Keratinocyte (primary cell): Measurements from ENCODE around the gene IGFBP4. TPM values are rescaled to one million over a fixed set of nuclear protein-coding genes. Genes with fewer than 3 reads are reported as not detected.
A peak's percentile ranks its signal among the peaks of the same experiment; 100 is the strongest.

Experiments used
- DNase-seq: peaks from one replicate; pipeline ENCODE4 v3.0.0-alpha.2; 2011; ENCODE audit warnings: low read depth, missing footprints, low spot score
- FAIRE-seq: peaks from 2 replicates; lab custom pipeline; 2011; peaks lifted over from hg19 to GRCh38; lab: Jason Lieb, UNC
- H2AFZ ChIP-seq: 2 replicates; pipeline ENCODE4 v1.6.0; 2012; ENCODE audit warnings: low read length, control low read depth, inconsistent platforms; ENCODE audit not compliant: control insufficient read depth
- H3K27ac ChIP-seq: 2 replicates; pipeline ENCODE4 v1.5.1; 2011; ENCODE audit warnings: low read length; ENCODE audit not compliant: control insufficient read depth, insufficient read depth
- H3K27me3 ChIP-seq: 3 replicates; pipeline ENCODE4 v1.6.0; 2011; ENCODE audit warnings: low read length; ENCODE audit not compliant: control insufficient read depth, insufficient read depth; ENCODE audit errors: extremely low read depth
- H3K36me3 ChIP-seq, 2 experiments: 2 replicates in 1 of 2; 3 replicates in 1 of 2; pipeline ENCODE4 v1.5.1; 2011; ENCODE audit warnings: low read length in 2 of 2, mild to moderate bottlenecking in 1 of 2; ENCODE audit not compliant: control insufficient read depth in 2 of 2, insufficient read depth in 2 of 2; ENCODE audit errors: extremely low read depth in 1 of 2
- H3K4me1 ChIP-seq: 3 replicates; pipeline ENCODE4 v1.5.1; 2011; ENCODE audit warnings: low read length; ENCODE audit not compliant: control insufficient read depth, insufficient read depth; ENCODE audit errors: extremely low read depth
- H3K4me2 ChIP-seq: 3 replicates; pipeline ENCODE4 v1.6.0; 2011; ENCODE audit warnings: low read depth, low read length; ENCODE audit not compliant: control insufficient read depth, insufficient read depth; ENCODE audit errors: extremely low read depth
- H3K4me3 ChIP-seq, 3 experiments: fragments of 200-600 bp in 1 of 3; sonication (generic) in 1 of 3; 2 replicates in 2 of 3; 3 replicates in 1 of 3; pipeline ENCODE4 v1.5.1; 2011 to 2016; ENCODE audit warnings: low read length in 3 of 3, mild to moderate bottlenecking in 3 of 3, control low read depth in 2 of 3, inconsistent platforms in 1 of 3, low read depth in 1 of 3, mixed read lengths in 1 of 3, mixed run types in 1 of 3, moderate library complexity in 1 of 3; ENCODE audit not compliant: control insufficient read depth in 2 of 3, insufficient read depth in 2 of 3; ENCODE audit errors: extremely low read depth in 1 of 3
- H3K79me2 ChIP-seq: 2 replicates; pipeline ENCODE4 v1.6.0; 2012; ENCODE audit warnings: low read length; ENCODE audit not compliant: control insufficient read depth, insufficient read depth
- H3K9ac ChIP-seq: 3 replicates; pipeline ENCODE4 v1.6.0; 2011; ENCODE audit warnings: low read length; ENCODE audit not compliant: control insufficient read depth, insufficient read depth; ENCODE audit errors: extremely low read depth
- H3K9me1 ChIP-seq: 3 replicates; pipeline ENCODE4 v1.6.0; 2011; ENCODE audit warnings: low read length; ENCODE audit not compliant: control insufficient read depth, insufficient read depth; ENCODE audit errors: extremely low read depth
- H3K9me3 ChIP-seq: 2 replicates; pipeline ENCODE4 v1.5.1; 2012; ENCODE audit warnings: low read depth, low read length; ENCODE audit not compliant: control insufficient read depth
- H4K20me1 ChIP-seq: 3 replicates; pipeline ENCODE4 v1.6.0; 2011; ENCODE audit warnings: low read length; ENCODE audit not compliant: control insufficient read depth, insufficient read depth; ENCODE audit errors: extremely low read depth
- EZH2 ChIP-seq: IDR thresholded peaks from one replicate; pipeline ENCODE4 v1.6.1; 2012; ENCODE audit warnings: inconsistent platforms, mild to moderate bottlenecking, low read length, moderate library complexity
- dilution Hi-C: fragments of 300-500 bp; cut with MboI; formaldehyde crosslinking; loops from one replicate; pipeline ENCODE4 v1.7.0; 2020; ENCODE audit warnings: low sequenced_read_pairs; ENCODE audit not compliant: extremely low pct_ligation_motif_present
- polyA plus RNA-seq, 5 experiments: library from polyadenylated mRNA; depleted of rRNA in 3 of 5; stranded (reverse) in 3 of 5; stranded (forward) in 1 of 5; unstranded in 1 of 5; fragments of >200 nt; gene quantifications; 1 replicate in 1 of 5; 2 replicates in 3 of 5; 3 replicates in 1 of 5; pipeline versions ENCODE4 v1.2.1 to v1.2.3, GENCODE V29; 2011 to 2012; ENCODE audit warnings: missing spikeins in 2 of 5, low read depth in 1 of 5, low replicate concordance in 1 of 5
- TF ChIP-seq, protein P1 (sequence below), 3 experiments: IDR thresholded peaks in 1 of 3; conservative IDR thresholded peaks in 1 of 3; optimal IDR thresholded peaks in 1 of 3; 2 replicates in 2 of 3; 3 replicates in 1 of 3; pipeline versions ENCODE3 to v1.5.1; 2011; ENCODE audit warnings: low read length in 3 of 3, mild to moderate bottlenecking in 3 of 3, moderate library complexity in 2 of 3, control low read depth in 1 of 3, inconsistent platforms in 1 of 3; ENCODE audit not compliant: insufficient read depth in 2 of 3; ENCODE audit errors: extremely low read depth in 1 of 3

The IGFBP4 gene
- polyA plus RNA-seq, 1 donor (not counting 4 experiments of a cell fraction or from before 2014, with no cell fraction given), result 6.0 TPM

DNA sequence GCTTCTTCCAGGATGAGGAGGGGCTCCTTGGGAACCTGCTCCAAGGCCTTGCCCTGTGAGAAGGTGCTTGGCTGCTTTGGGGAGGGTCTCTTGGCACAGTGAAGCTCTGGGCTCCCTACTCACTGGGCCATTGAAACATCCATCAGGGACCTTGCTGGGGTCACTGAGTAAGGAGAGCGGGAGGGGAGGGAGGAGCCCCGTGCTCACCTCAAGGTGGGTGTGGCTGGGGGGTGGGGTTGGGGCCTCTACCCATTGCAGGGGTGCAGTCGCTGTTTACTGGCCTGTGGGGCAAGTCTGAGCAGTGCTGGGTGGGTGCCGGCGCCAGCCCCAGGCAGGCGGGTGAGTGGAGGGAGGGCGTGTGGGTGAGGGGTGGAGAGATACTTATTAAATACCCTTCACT is 48.2 kb downstream of the IGFBP4 start:
- no peak for TF ChIP-seq EZH2
- TF ChIP-seq, protein P1, sequence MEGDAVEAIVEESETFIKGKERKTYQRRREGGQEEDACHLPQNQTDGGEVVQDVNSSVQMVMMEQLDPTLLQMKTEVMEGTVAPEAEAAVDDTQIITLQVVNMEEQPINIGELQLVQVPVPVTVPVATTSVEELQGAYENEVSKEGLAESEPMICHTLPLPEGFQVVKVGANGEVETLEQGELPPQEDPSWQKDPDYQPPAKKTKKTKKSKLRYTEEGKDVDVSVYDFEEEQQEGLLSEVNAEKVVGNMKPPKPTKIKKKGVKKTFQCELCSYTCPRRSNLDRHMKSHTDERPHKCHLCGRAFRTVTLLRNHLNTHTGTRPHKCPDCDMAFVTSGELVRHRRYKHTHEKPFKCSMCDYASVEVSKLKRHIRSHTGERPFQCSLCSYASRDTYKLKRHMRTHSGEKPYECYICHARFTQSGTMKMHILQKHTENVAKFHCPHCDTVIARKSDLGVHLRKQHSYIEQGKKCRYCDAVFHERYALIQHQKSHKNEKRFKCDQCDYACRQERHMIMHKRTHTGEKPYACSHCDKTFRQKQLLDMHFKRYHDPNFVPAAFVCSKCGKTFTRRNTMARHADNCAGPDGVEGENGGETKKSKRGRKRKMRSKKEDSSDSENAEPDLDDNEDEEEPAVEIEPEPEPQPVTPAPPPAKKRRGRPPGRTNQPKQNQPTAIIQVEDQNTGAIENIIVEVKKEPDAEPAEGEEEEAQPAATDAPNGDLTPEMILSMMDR (optimal IDR thresholded peaks at IDR 0.05 in 1 of 3, IDR thresholded peaks at IDR 0.05 in 1 of 3, conservative IDR thresholded peaks at IDR 0.05 in 1 of 3; ENCODE audit: extremely low read depth in 1 of 3, insufficient read depth in 2 of 3, low read length in 3 of 3), result no peak
- peaks cover 22 to 88% of the 10 kb centered on the region in 2 experiments for H3K36me3 ChIP-seq
- H3K27me3 ChIP-seq, result no peaks in the 10 kb centered on the region
- H3K4me2 ChIP-seq, result no peak overlapping the region
- FAIRE-seq (no peak), DNase-seq (peak; percentile 74)
- no peaks in the 10 kb centered on the region for H3K9me3 ChIP-seq
- H2AFZ ChIP-seq, result no peak overlapping the region
- H4K20me1 ChIP-seq, result peaks cover 77% of the 10 kb centered on the region
- H3K9ac ChIP-seq, result peak overlapping the region; percentile 69
- H3K79me2 ChIP-seq, result peaks cover 27% of the 10 kb centered on the region
- H3K27ac ChIP-seq, result peak overlapping the region; percentile 94
- dilution Hi-C loops, result no loop called here
- H3K4me3 ChIP-seq, result no peak overlapping the region
- H3K9me1 ChIP-seq, result peaks cover 11% of the 10 kb centered on the region
- H3K4me1 ChIP-seq, result peaks cover 95% of the 10 kb centered on the region

DNA sequence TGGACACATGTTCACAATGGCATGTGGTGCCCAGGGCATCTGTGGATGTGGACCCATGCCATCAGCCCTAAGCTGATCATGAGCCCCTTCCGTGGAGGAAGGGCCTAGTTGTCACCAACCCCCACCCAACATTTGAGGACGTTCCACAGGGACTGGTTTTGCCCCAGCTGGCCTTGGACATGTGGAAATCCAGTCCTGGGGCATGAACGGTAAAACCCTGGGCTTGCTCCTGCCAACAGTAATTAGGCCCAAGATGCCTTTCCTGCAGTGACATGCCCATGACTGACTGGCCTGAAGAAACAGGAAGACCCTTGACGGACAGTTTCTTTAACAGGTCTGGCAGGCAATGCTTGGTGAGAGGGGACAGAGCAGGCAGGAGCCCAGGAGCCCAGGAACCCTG is 50.4 kb downstream of the IGFBP4 start:
- Histone ChIP-seq H3K9ac (peak overlapping the region; percentile 69), H3K27ac (peak overlapping the region; percentile 94), H3K4me1 (peaks cover 92% of the 10 kb centered on the region), H3K4me2 (peak overlapping the region; percentile 98), H3K79me2 (peaks cover 49% of the 10 kb centered on the region), H3K9me1 (peaks cover 11% of the 10 kb centered on the region), H4K20me1 (peaks cover 80% of the 10 kb centered on the region), H2AFZ (no peak overlapping the region), H3K4me3 (peak overlapping the region in 2 of 3 experiments; percentile 4 to 43), H3K36me3 (peaks cover 20 to 87% of the 10 kb centered on the region in 2 experiments), H3K9me3 (no peaks in the 10 kb centered on the region), H3K27me3 (no peaks in the 10 kb centered on the region)
- peak; percentile 60 for DNase-seq
- dilution Hi-C loops, result no loop called here
- TF ChIP-seq EZH2, result no peak
- TF ChIP-seq, protein P1 (optimal IDR thresholded peaks at IDR 0.05 in 1 of 3, IDR thresholded peaks at IDR 0.05 in 1 of 3, conservative IDR thresholded peaks at IDR 0.05 in 1 of 3; ENCODE audit: extremely low read depth in 1 of 3, insufficient read depth in 2 of 3, low read length in 3 of 3), result no peak
- peak; percentile 91 for FAIRE-seq
